Stimulated activated CD8-positive, alpha-beta memory T cell treated with anti-CD3 and anti-CD28 coated beads, Interleukin-7, amount 100 ng/mL, for 1 hour (primary cell): ENCODE measurements around the gene HKDC1.
"Not testable (repeated sequence)": the region's sequence is repeated elsewhere in the genome, so short reads cannot be mapped to it uniquely, and the experiment has no call there.

ENCODE experiments used
- DNase-seq, 2 donors: peaks; one replicate each; pipeline ENCODE4 v3.0.0-alpha.2; 2020; ENCODE audit warnings: low read depth in 2 of 2

HKDC1 gene

DNA sequence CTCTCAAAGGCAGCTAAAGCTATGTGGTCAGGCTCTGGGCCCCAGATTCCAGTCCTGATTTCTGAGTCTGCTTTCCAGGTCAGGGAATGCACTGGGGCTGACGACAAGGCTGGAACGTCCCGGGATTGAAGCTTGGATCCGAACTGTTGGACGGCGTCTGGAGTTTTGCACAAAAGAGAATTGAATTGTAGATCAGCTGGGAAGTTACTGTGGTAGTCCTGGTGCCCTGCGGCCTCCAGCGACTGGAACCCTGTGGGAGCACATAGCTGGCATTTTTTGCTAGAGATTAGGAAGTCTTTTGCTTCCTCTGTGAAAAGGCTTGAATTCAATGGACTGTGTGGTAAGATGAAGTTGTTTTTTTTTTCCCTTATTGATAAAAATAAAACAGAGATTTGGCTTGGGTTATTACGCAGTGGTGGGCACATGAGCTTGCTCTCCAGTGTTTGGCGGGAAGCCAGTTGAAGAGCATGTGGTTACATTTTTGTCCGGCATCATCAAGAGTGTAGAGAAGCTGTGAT, 58.4 kb downstream of the HKDC1 start, which contains the start of gene HK1:
HK1 (plus strand) TSS at position 51 of the 518 bp plus-strand sequence.
- no peak for DNase-seq

GRCh38 chr10:69279110-69279509, 59.0 kb downstream of the HKDC1 start:
- no peak for DNase-seq

GRCh38 chr10:69281507-69282413, 61.6 kb downstream of the HKDC1 start:
- DNase-seq: no peak

DNA sequence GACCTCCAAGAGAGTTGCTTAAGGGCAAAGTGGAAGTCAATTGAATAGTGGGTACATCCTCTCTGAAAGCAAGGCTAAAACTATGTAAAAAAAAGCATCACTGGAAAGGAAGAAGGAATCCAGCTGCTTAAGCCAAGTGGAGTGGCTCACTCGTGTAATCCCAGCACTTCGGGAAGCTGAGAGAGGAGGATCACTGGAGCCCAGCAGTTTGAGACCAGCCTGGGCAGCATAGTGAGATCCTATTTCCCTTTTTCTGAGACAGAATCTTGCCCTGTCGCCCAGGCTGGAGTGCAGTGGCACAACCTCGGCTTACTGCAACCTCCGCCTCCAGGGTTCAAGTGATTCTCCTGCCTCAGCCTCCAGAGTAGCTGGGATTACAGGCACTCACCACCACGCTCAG, 64.3 kb downstream of the HKDC1 start:
- DNase-seq: not testable (repeated sequence)

GRCh38 chr10:69285699-69286098, 65.6 kb downstream of the HKDC1 start:
- no peak for DNase-seq

DNA sequence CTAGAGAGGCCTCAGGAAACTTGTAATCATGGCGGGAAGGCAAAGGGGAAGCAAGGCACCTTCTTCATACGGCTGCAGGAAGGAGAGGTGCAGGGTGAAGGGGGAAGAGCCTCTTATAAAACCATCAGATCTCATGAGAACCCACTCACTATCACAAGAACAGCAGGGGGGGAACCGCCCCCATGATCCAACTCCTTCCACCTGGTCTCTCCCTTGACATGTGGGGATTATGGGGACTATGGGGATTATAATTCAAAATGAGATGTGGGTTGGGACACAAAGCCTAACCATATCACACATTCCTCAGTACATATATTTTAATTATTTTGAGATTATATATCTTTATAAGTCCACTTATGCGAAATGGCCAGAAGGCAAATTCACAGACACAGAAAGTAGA, 67.0 kb downstream of the HKDC1 start:
- no peak for DNase-seq

- no peak for DNase-seq
These were observed 70.9 kb downstream of the HKDC1 start for GRCh38 chr10:69290993-69291392.

GRCh38 chr10:69292459-69292858, 72.3 kb downstream of the HKDC1 start:
- DNase-seq: no peak

- DNase-seq: no peak
These were observed 75.0 kb downstream of the HKDC1 start for GRCh38 chr10:69295027-69295636.

GRCh38 chr10:69303632-69304051, 83.5 kb downstream of the HKDC1 start:
- no peak for DNase-seq

DNA sequence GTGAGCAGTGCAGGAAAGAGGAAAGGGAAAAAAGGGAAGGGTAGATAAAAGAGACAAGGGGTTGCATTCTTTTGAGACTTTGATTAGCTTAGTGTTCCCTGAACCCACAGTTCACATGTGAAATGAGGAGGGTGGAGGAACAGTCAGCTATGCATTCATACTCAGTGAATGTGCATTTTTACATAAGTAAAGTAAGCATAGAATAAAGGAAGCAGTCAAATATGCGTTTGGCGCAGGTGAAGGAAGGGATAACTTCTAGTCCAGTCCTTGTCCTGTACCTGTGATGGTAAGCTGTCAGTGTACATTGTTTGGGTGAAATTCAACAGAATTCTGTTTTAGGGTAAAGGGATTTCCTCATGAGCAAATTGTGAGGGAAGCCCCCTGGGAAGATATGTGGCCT, 86.3 kb downstream of the HKDC1 start:
- DNase-seq: no peak

DNA sequence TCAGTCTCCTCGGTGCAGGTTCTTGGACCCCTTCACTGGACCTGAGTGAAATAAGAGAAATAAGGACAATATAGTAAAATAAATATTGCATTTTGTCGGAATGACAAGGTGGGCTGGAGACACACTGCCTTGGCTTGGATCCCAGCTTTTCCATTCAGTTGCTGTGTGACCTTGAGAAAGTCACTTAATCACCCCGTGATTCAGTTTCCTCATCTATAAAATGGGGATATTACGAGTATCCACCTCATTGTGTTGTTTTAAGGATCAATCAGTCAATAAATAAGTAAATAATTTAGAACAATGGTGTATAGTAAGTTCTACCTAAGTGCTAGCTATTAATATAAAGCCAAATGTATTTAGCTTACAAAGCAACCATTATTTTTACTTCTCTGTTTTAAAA, 87.3 kb downstream of the HKDC1 start:
- no peak for DNase-seq

DNA sequence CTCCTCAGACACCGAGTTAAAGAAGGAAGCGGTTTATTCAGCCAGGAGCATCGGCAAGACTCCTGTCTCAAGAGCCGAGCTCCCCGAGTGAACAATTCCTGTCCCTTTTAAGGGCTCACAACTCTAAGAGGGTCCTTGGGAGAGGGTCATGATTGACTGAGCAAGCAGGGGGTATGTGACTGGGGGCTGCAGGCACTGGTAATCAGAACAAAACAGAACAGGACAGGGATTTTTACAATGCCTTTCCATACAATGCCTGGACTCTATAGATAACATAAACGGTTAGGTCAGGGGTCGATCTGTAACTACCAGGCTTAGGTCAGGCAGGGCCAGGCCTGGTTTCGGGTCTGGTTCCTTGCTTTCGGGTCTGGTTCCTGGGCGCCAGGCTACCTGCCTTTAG, 88.2 kb downstream of the HKDC1 start:
- not testable (repeated sequence) for DNase-seq

GRCh38 chr10:69311309-69311708, 91.2 kb downstream of the HKDC1 start:
- no peak for DNase-seq

GRCh38 chr10:69312528-69312927, 92.4 kb downstream of the HKDC1 start:
- no peak for DNase-seq

DNA sequence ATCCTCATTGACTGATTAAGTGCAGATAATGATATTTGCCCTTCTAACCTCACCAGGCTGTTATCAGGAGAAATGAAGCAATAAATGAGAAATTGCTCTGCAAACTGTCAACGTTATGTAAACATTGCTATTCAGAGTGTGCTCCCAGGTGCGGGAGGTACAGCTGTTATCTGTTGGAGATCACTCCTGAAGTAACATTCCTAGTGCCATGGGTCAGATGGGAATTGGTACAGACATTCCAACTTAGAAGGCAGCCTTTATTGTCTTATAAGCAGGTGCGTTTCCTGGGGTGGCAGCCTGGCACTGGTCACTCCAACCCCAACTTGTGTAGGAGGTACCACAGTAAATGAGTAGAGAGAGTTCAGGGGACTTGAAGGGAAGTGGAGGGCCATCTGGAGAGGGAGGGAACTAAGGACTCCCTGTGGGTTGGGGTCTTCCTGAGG, 95.0 kb downstream of the HKDC1 start:
- DNase-seq: no peak

DNA sequence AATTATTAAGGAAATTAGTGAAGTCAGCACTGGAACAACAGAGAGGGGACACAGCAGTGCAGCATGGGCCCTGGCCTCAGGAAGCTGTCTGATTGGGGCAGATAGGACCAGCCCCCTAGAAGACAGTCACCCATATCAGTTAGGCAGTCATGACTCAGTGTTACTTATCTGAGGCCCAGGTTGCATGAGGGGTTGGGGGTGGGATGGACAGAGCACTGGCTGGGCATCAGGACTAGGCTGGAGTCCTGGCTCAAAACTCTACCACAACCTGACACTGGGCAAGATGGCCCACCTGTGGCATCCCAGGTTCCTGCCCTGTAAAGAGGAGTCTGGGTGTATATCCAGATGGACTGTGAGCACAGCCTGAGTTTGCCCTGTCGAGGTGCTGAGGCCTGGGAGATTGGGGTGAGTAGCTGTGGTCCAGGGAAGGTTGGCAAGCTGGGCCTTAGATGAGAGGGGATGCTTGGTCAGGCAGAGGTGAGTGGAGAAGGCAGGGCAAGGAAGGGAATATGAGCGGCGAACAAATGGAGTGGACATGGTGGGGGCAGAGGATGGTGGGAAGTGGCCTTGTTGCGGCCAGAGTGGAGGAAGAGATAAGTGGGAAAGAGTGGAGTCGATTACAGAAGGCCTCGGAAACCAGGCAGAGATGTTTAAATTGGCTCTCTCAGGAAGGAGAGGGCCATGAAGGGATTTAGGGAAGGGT, 95.6 kb downstream of the HKDC1 start:
- no peak for DNase-seq

GRCh38 chr10:69316313-69317059, 96.4 kb downstream of the HKDC1 start:
- DNase-seq: no peak
